ENCODE results near the gene TNP2. TPM values are rescaled to one million over a fixed set of nuclear protein-coding genes. Genes with fewer than 3 reads are reported as not detected.

The TNP2 gene
- total RNA-seq, 1 donor from 2014 or later, result not detected

DNA sequence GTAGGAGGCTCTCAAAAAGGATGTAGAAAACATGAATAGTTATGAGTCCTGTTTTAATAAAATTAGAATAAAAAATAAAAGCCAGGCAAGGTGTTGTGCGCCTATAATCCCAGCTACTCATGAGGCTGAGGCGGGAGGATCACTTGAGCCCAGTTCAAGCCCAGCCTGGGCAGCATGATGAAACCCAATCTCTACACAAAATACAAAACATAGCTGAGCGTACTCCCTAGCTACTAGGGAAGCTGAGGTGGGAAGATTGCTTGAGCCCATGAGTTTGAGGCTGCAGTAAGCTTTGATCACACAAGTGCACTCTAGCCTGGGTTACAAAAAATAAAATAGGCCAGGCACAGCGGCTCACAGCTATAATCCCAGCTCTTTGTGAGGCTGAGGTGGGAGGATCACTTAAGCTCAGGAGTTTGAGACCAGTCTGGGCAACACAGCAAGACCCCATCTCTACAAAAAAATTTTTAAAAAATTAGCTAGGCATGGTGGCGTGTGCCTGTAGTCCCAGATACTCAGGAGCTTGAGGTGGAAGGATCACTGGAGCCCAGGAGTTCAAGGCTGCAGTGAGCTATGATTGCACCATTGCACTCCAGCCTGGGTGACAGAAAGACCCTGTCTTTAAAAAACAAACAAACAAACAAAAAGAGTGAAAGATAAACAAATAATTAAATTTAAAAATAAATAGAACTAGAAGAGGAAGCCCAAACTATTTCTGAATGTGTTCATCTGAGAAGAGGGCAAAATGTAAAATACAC lies 29.2 kb upstream of the TNP2 start:
- ATAC-seq (peak in 1 of 2 donors; percentile 3), DNase-seq (no peak)
- intact Hi-C loops (cut with DNase I), result no loop called here
- H3K4me3 ChIP-seq, result no peak overlapping the region
- no peak for TF ChIP-seq CTCF (IDR thresholded peaks at IDR 0.05)
- H3K27me3 ChIP-seq (ENCODE audit: low read depth), result no peaks in the 10 kb centered on the region
- peak overlapping the region; percentile 62 for H3K27ac ChIP-seq
- no peaks in the 10 kb centered on the region for H3K9me3 ChIP-seq
- H3K4me1 ChIP-seq, result peaks cover 32% of the 10 kb centered on the region
- no peaks in the 10 kb centered on the region for H3K36me3 ChIP-seq

DNA sequence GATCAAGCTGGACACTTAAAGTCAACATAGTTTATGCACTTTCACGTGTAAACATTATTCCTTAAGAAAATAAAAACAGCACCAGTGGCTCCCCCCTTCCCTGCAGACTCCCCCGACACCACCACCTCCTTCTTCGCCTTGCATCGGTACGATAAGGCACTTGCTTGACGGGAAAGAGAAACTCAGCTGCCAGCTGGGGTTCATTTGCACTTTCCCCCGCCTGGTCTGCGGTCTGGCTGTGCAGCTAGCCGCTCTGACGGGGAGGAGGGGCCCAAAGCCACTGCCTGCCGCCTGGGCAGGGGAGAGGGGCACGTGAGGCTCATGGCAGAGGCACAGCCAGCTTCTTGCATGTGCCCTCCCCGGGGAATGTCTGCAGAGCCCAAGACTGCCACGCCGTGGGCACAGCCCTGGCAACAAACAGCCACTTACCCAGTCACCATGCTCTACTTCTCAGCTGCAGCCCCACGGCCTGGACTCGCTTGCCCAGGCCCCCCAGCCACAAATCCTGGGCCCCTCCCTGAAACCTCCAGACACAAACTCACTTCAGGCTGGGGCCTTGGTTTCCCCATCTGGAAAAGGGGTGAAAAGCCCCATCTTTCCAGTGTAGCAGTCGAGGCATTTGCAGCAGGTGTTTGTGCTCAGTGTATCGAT lies 28.5 kb upstream of the TNP2 start:
- peak; percentile 11 for TF ChIP-seq CTCF (IDR thresholded peaks at IDR 0.05)
- peak; percentile 94 for ATAC-seq
- H3K4me3 ChIP-seq, result peak overlapping the region; percentile 29
- H3K4me1 ChIP-seq, result peaks cover 27% of the 10 kb centered on the region
- H3K36me3 ChIP-seq, result no peaks in the 10 kb centered on the region
- peak overlapping the region; percentile 62 for H3K27ac ChIP-seq
- DNase-seq, result peak; percentile 87
- no peaks in the 10 kb centered on the region for H3K27me3 ChIP-seq (ENCODE audit: low read depth)
- intact Hi-C loops (cut with DNase I), result no loop called here
- no peaks in the 10 kb centered on the region for H3K9me3 ChIP-seq

GRCh38 chr16:11296706-11297491 lies 27.8 kb upstream of the TNP2 start:
- Histone ChIP-seq H3K9me3 (no peaks in the 10 kb centered on the region), H3K4me1 (peaks cover 27% of the 10 kb centered on the region), H3K27ac (peak overlapping the region; percentile 62), H3K36me3 (no peaks in the 10 kb centered on the region), H3K4me3 (peak overlapping the region; percentile 29), H3K27me3 (ENCODE audit: low read depth) (no peaks in the 10 kb centered on the region)
- DNase-seq, result no peak
- ATAC-seq, result peak; percentile 46 to 63
- intact Hi-C loops (cut with DNase I), result no loop called here
- TF ChIP-seq CTCF (IDR thresholded peaks at IDR 0.05), result no peak

DNA sequence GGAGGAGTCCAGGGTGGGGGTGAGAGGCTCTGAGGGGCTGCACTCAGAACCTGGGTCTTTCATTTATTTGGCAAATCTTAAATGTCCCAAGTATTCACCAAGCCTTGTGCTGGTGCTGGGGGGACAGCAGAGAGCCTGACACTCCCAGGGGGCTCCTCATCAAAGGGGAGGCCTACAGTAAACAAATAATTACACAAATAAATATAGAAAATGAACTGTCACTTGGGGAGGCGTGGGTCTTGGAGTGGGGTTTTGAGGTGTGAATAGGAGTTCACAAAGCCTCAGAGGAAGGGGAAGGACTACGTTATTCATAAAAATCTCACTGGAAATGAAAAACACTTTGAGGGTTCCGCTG lies 27.2 kb upstream of the TNP2 start:
- no peaks in the 10 kb centered on the region for H3K27me3 ChIP-seq (ENCODE audit: low read depth)
- TF ChIP-seq CTCF (IDR thresholded peaks at IDR 0.05), result no peak
- H3K36me3 ChIP-seq, result no peaks in the 10 kb centered on the region
- ATAC-seq (no peak), DNase-seq (no peak)
- H3K9me3 ChIP-seq, result no peaks in the 10 kb centered on the region
- intact Hi-C loops (cut with DNase I), result no loop called here
- H3K4me3 ChIP-seq, result no peak overlapping the region
- H3K4me1 ChIP-seq, result peaks cover 27% of the 10 kb centered on the region
- H3K27ac ChIP-seq, result no peak overlapping the region

DNA sequence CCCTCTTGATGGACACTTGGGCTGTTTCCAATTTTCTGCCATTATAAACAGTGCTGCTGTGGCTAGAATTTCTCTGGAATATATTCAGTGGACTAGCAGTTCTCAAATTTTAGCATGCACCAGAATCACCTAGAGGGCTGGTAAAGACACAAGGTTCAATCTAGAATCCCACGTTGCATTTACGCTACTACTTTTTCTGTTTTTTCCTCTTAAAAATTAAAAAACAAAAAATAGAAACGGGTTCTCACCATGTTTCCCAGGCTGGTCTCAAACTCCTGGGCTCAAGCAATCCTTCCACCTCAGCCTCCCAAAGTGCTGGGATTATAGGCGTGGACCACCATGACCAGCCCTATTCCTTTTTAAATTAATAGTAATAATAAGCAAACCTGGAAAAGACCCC lies 26.5 kb upstream of the TNP2 start:
- Histone ChIP-seq H3K9me3 (no peaks in the 10 kb centered on the region), H3K36me3 (no peaks in the 10 kb centered on the region), H3K4me1 (peaks cover 27% of the 10 kb centered on the region), H3K27me3 (ENCODE audit: low read depth) (no peaks in the 10 kb centered on the region), H3K27ac (no peak overlapping the region), H3K4me3 (no peak overlapping the region)
- intact Hi-C loops (cut with DNase I), result no loop called here
- DNase-seq, result no peak
- ATAC-seq, result no peak
- no peak for TF ChIP-seq CTCF (IDR thresholded peaks at IDR 0.05)
